HepG2 (cell line): Measurements from ENCODE around the gene TBC1D22A. TPM values are rescaled to one million over a fixed set of nuclear protein-coding genes. Genes with fewer than 3 reads are reported as not detected.
A peak's percentile ranks its signal among the peaks of the same experiment; 100 is the strongest.

Experiments
- BCL6 ChIP-seq: IDR thresholded peaks from 2 replicates; pipeline ENCODE4 v1.6.1; 2016; ENCODE audit warnings: missing genetic modification reagents, missing compliant biosample characterization
- ETV5 ChIP-seq: IDR thresholded peaks from 2 replicates; pipeline ENCODE4 v1.6.1; 2018; ENCODE audit warnings: missing biosample characterization, missing genetic modification reagents, inconsistent platforms, borderline replicate concordance
- HNF4A ChIP-seq: sonication (generic); formaldehyde crosslinking; IDR thresholded peaks from 2 replicates; pipeline ENCODE4 v1.4.0; 2020; ENCODE audit warnings: missing genetic modification reagents
- HNRNPK ChIP-seq: fragments of 200-400 bp; formaldehyde crosslinking; IDR thresholded peaks from 2 replicates; pipeline ENCODE4 v1.6.1; 2018; ENCODE audit warnings: low read length, low read depth, moderate library complexity, mild to moderate bottlenecking; ENCODE audit not compliant: poor library complexity, severe bottlenecking
- HOXA3 ChIP-seq: sonication (generic); formaldehyde crosslinking; IDR thresholded peaks from 2 replicates; pipeline ENCODE4 v1.5.0; 2020; ENCODE audit warnings: missing genetic modification reagents
- MYNN ChIP-seq: sonication (generic); formaldehyde crosslinking; IDR thresholded peaks from 2 replicates; pipeline ENCODE4 v1.4.0; 2020; ENCODE audit warnings: mild to moderate bottlenecking, low read depth, missing genetic modification reagents
- SRSF1 ChIP-seq: fragments of 200-400 bp; formaldehyde crosslinking; optimal IDR thresholded peaks from 2 replicates; pipeline ENCODE3; 2017; ENCODE audit warnings: mild to moderate bottlenecking, low read depth, low read length, moderate library complexity
- TMF1 ChIP-seq: sonication (generic); formaldehyde crosslinking; IDR thresholded peaks from 2 replicates; pipeline ENCODE4 v1.8.1; 2022; ENCODE audit warnings: low read depth, missing genetic modification reagents
- ZNF496 ChIP-seq: sonication (generic); formaldehyde crosslinking; IDR thresholded peaks from 2 replicates; pipeline ENCODE4 v1.8.1; 2023; ENCODE audit warnings: mild to moderate bottlenecking, moderate library complexity, missing genetic modification reagents; ENCODE audit not compliant: insufficient replicate concordance
- ZNF713 ChIP-seq: sonication (generic); formaldehyde crosslinking; IDR thresholded peaks from 2 replicates; pipeline ENCODE4 v1.4.0; 2020; ENCODE audit warnings: mild to moderate bottlenecking, missing genetic modification reagents
- polyA plus RNA-seq, 8 experiments: library from polyadenylated mRNA; depleted of rRNA in 3 of 8; stranded (reverse) in 7 of 8; unstranded in 1 of 8; fragments of >200 nt; fragmentation: Illumina TruSeq in 4 of 8; extraction: Trizol in 4 of 8; gene quantifications; 2 replicates each; pipeline versions ENCODE4 v1.2.1 to v1.2.3, GENCODE V29; 2011 to 2016; ENCODE audit warnings: low read depth in 4 of 8, missing spikeins in 1 of 8, mixed read lengths in 1 of 8; ENCODE audit not compliant: insufficient read depth in 1 of 8
- total RNA-seq, 5 experiments: library from RNA; depleted of rRNA; stranded (reverse); fragments of >200 nt; fragmentation: Illumina TruSeq; extraction: Trizol; gene quantifications; 2 replicates each; pipeline ENCODE4 v1.2.3, GENCODE V29; 2016; ENCODE audit warnings: low read depth in 1 of 5
- TF ChIP-seq, protein P1 (sequence below): sonication (generic); formaldehyde crosslinking; IDR thresholded peaks from 2 replicates; pipeline ENCODE4 v1.4.0; 2020; ENCODE audit warnings: mild to moderate bottlenecking, missing genetic modification reagents, borderline replicate concordance
- TF ChIP-seq, protein P2 (sequence below): sonication (generic); formaldehyde crosslinking; IDR thresholded peaks from 2 replicates; pipeline ENCODE4 v1.4.0; 2020; ENCODE audit warnings: low read depth, mild to moderate bottlenecking, missing genetic modification reagents
- TF ChIP-seq, protein P3 (sequence below), 2 experiments: sonication (generic) in 1 of 2; formaldehyde crosslinking in 1 of 2; IDR thresholded peaks; 2 replicates each; pipeline versions ENCODE4 v1.6.1 to v1.9.0; 2014 to 2022; ENCODE audit warnings: antibody characterized with exemption in 1 of 2, borderline replicate concordance in 1 of 2, inconsistent platforms in 1 of 2, low read depth in 1 of 2, missing genetic modification reagents in 1 of 2
- TF ChIP-seq, protein P4 (sequence below): sonication (generic); formaldehyde crosslinking; conservative IDR thresholded peaks from 2 replicates; pipeline ENCODE4 v1.8.0; 2022; ENCODE audit warnings: low read depth, missing genetic modification reagents
- TF ChIP-seq, protein P5 (sequence below): sonication (generic); formaldehyde crosslinking; IDR thresholded peaks from 2 replicates; pipeline ENCODE4 v1.5.0; 2020; ENCODE audit warnings: mild to moderate bottlenecking, missing genetic modification reagents, moderate library complexity

The TBC1D22A gene
- total and polyA plus RNA-seq, 2 of the 13 experiments (the other 11 are each of a cell fraction or from before 2014, with no cell fraction given), result 17.3 to 18.0 TPM

DNA sequence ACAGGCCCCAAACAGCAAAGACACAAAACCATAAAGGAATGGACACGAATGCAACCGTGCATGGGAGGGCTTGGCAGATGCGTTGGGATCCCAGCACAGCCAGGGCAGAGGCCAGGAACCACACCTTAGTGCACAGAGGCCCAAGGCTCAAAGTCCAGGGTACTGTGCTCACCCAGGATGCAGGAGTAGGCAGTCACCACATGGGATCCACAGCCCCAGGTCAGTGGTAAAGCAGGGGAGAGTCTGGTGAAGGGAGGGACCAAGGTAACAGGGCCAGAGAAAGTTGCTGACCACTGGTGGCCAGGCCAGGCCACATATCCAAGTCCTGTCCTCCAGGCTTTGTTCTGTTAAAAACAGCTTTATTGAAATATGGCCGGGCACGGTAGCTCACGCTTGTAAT is 17.9 kb upstream of the TBC1D22A start (continued):
- TF ChIP-seq, protein P1, sequence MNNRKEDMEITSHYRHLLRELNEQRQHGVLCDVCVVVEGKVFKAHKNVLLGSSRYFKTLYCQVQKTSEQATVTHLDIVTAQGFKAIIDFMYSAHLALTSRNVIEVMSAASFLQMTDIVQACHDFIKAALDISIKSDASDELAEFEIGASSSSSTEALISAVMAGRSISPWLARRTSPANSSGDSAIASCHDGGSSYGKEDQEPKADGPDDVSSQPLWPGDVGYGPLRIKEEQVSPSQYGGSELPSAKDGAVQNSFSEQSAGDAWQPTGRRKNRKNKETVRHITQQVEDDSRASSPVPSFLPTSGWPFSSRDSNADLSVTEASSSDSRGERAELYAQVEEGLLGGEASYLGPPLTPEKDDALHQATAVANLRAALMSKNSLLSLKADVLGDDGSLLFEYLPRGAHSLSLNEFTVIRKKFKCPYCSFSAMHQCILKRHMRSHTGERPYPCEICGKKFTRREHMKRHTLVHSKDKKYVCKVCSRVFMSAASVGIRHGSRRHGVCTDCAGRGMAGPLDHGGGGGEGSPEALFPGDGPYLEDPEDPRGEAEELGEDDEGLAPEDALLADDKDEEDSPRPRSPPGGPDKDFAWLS, result no peak
- TF ChIP-seq ZNF713 (CRISPR knock-in tag) (no peak), SRSF1 (no peak), HNF4A (peak; percentile 98), TMF1 (CRISPR knock-in tag) (no peak), HOXA3 (peak; percentile 53; the same call in 1 of the 2 replicates), ZNF496 (CRISPR knock-in tag) (no peak), BCL6 (CRISPR knock-in tag) (no peak; the same call in 1 of the 2 replicates), HNRNPK (no peak), MYNN (CRISPR knock-in tag) (no peak), ETV5 (CRISPR knock-in tag) (peak; percentile 21; the same call in 1 of the 2 replicates)
- TF ChIP-seq, protein P2, sequence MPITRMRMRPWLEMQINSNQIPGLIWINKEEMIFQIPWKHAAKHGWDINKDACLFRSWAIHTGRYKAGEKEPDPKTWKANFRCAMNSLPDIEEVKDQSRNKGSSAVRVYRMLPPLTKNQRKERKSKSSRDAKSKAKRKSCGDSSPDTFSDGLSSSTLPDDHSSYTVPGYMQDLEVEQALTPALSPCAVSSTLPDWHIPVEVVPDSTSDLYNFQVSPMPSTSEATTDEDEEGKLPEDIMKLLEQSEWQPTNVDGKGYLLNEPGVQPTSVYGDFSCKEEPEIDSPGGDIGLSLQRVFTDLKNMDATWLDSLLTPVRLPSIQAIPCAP (CRISPR knock-in tag), result no peak
- TF ChIP-seq, protein P3, sequence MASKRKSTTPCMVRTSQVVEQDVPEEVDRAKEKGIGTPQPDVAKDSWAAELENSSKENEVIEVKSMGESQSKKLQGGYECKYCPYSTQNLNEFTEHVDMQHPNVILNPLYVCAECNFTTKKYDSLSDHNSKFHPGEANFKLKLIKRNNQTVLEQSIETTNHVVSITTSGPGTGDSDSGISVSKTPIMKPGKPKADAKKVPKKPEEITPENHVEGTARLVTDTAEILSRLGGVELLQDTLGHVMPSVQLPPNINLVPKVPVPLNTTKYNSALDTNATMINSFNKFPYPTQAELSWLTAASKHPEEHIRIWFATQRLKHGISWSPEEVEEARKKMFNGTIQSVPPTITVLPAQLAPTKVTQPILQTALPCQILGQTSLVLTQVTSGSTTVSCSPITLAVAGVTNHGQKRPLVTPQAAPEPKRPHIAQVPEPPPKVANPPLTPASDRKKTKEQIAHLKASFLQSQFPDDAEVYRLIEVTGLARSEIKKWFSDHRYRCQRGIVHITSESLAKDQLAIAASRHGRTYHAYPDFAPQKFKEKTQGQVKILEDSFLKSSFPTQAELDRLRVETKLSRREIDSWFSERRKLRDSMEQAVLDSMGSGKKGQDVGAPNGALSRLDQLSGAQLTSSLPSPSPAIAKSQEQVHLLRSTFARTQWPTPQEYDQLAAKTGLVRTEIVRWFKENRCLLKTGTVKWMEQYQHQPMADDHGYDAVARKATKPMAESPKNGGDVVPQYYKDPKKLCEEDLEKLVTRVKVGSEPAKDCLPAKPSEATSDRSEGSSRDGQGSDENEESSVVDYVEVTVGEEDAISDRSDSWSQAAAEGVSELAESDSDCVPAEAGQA (IDR thresholded peaks at IDR 0.05; ENCODE audit: low read depth), result no peak
- TF ChIP-seq, protein P3 (CRISPR knock-in tag; IDR thresholded peaks at IDR 0.05; ENCODE audit: borderline replicate concordance), result no peak
- TF ChIP-seq, protein P4, sequence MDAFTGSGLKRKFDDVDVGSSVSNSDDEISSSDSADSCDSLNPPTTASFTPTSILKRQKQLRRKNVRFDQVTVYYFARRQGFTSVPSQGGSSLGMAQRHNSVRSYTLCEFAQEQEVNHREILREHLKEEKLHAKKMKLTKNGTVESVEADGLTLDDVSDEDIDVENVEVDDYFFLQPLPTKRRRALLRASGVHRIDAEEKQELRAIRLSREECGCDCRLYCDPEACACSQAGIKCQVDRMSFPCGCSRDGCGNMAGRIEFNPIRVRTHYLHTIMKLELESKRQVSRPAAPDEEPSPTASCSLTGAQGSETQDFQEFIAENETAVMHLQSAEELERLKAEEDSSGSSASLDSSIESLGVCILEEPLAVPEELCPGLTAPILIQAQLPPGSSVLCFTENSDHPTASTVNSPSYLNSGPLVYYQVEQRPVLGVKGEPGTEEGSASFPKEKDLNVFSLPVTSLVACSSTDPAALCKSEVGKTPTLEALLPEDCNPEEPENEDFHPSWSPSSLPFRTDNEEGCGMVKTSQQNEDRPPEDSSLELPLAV (CRISPR knock-in tag), result no peak
- TF ChIP-seq, protein P5, sequence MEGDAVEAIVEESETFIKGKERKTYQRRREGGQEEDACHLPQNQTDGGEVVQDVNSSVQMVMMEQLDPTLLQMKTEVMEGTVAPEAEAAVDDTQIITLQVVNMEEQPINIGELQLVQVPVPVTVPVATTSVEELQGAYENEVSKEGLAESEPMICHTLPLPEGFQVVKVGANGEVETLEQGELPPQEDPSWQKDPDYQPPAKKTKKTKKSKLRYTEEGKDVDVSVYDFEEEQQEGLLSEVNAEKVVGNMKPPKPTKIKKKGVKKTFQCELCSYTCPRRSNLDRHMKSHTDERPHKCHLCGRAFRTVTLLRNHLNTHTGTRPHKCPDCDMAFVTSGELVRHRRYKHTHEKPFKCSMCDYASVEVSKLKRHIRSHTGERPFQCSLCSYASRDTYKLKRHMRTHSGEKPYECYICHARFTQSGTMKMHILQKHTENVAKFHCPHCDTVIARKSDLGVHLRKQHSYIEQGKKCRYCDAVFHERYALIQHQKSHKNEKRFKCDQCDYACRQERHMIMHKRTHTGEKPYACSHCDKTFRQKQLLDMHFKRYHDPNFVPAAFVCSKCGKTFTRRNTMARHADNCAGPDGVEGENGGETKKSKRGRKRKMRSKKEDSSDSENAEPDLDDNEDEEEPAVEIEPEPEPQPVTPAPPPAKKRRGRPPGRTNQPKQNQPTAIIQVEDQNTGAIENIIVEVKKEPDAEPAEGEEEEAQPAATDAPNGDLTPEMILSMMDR, result peak; percentile 41; the same call in 1 of the 2 replicates
